A549 (cell line): ENCODE data around the gene COMT.
"Not testable (repeated sequence)": the region's sequence is repeated elsewhere in the genome, so short reads cannot be mapped to it uniquely, and the experiment has no call there.

ENCODE experiments used
- CHD2 ChIP-seq: fragments of 150-350 bp; IDR thresholded peaks from 2 replicates; pipeline ENCODE4 v1.6.1; 2014; ENCODE audit warnings: low read length; ENCODE audit not compliant: partially characterized antibody
- CTCF ChIP-seq: fragments of >200 bp; sonication (Bioruptor Twin); formaldehyde crosslinking; IDR thresholded peaks from 3 replicates; pipeline ENCODE4 v1.5.1; 2016
- ELK1 ChIP-seq: fragments of 150-350 bp; IDR thresholded peaks from 2 replicates; pipeline ENCODE4 v1.6.1; 2014; ENCODE audit warnings: low read depth, mild to moderate bottlenecking, low read length
- EP300 ChIP-seq, 2 experiments: fragments of >200 bp; sonication (Bioruptor Twin); formaldehyde crosslinking; IDR thresholded peaks; 2 replicates in 1 of 2; 3 replicates in 1 of 2; pipeline ENCODE4 v1.6.1; 2016 to 2017
- HDAC2 ChIP-seq: fragments of 200-600 bp; sonication (generic); IDR thresholded peaks from 2 replicates; pipeline ENCODE4 v1.6.1; 2016
- MAFK ChIP-seq: fragments of 450-650 bp; IDR thresholded peaks from 2 replicates; pipeline ENCODE4 v1.6.1; 2014; ENCODE audit not compliant: partially characterized antibody
- PHF8 ChIP-seq: fragments of 200-600 bp; sonication (generic); IDR thresholded peaks from 2 replicates; pipeline ENCODE4 v1.6.1; 2016; ENCODE audit warnings: low read depth, mild to moderate bottlenecking, antibody characterized with exemption, moderate library complexity, borderline replicate concordance
- POLR2A ChIP-seq: IDR thresholded peaks from 2 replicates; pipeline ENCODE4 v1.6.1; 2012; ENCODE audit warnings: mild to moderate bottlenecking, low read length
- REST ChIP-seq: fragments of 200-600 bp; sonication (generic); IDR thresholded peaks from 2 replicates; pipeline ENCODE4 v1.6.1; 2016; ENCODE audit warnings: antibody characterized with exemption, mild to moderate bottlenecking, moderate library complexity
- RFX5 ChIP-seq: fragments of 450-650 bp; IDR thresholded peaks from 2 replicates; pipeline ENCODE4 v1.7.1; 2014; ENCODE audit warnings: antibody characterized with exemption, mild to moderate bottlenecking, moderate library complexity
- RNF2 ChIP-seq: fragments of 200-600 bp; sonication (generic); IDR thresholded peaks from 2 replicates; pipeline ENCODE4 v1.6.1; 2016; ENCODE audit warnings: low read depth, mild to moderate bottlenecking, antibody characterized with exemption, moderate library complexity, borderline replicate concordance

GRCh38 chr22:19907902-19908301 lies 33.7 kb upstream of the COMT start:
- TF ChIP-seq PHF8; RNF2; CTCF; EP300 (IDR thresholded peaks at IDR 0.05); POLR2A; REST; CHD2; HDAC2; MAFK; ELK1; RFX5: not testable (repeated sequence)
